HG03457 (cell line): ENCODE measurements around the gene WDCP.

Experiments
- ATAC-seq: cut with Tn5 transposase; IDR thresholded peaks from one replicate; pipeline ENCODE4 v1.9.1; 2021; ENCODE audit warnings: moderate number of reproducible peaks; ENCODE audit not compliant: unreplicated experiment

WDCP gene

GRCh38 chr2:24007693-24008092 lies 39.5 kb downstream of the WDCP start:
- ATAC-seq: no peak

GRCh38 chr2:23994567-23994966 lies 52.6 kb downstream of the WDCP start:
- ATAC-seq: no peak

- no peak for ATAC-seq
Measured at GRCh38 chr2:23993736-23994269, 53.4 kb downstream of the WDCP start.

- no peak for ATAC-seq
Measured at GRCh38 chr2:23992931-23993330, 54.3 kb downstream of the WDCP start.

- no peak for ATAC-seq
Measured at GRCh38 chr2:23988371-23988770, 58.8 kb downstream of the WDCP start.
